ENCODE measurements around the gene SIGLEC12.
"Not testable (repeated sequence)": the region's sequence is repeated elsewhere in the genome, so short reads cannot be mapped to it uniquely, and the experiment has no call there.

Gene SIGLEC12

DNA sequence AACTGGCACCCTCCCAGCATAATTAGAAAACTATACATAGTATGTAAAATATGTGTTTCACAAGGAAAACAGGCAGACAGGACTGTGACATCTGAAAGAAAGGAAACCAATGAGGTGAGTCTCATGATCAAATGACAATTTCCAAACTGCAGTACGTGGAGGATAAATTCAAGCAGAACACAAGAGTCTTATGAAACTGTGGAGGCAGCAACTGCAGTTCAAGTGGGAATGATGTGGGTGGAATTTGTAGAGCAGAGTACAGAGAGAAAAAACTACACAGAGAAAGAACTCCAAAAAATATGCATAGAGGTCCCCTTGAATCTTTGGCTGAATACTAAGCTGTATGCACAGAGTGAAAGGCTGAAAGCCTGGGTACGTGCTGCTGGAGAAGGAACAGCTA lies 20.2 kb upstream of the SIGLEC12 start:
- DNase-seq (ENCODE audit: low spot score) = no peak

GRCh38 chr19:51521357-51521756 lies 19.8 kb upstream of the SIGLEC12 start:
- no peak for DNase-seq (ENCODE audit: low spot score)

- DNase-seq (ENCODE audit: low spot score) = no peak
Observed at GRCh38 chr19:51520728-51521127, 19.1 kb upstream of the SIGLEC12 start.

DNA sequence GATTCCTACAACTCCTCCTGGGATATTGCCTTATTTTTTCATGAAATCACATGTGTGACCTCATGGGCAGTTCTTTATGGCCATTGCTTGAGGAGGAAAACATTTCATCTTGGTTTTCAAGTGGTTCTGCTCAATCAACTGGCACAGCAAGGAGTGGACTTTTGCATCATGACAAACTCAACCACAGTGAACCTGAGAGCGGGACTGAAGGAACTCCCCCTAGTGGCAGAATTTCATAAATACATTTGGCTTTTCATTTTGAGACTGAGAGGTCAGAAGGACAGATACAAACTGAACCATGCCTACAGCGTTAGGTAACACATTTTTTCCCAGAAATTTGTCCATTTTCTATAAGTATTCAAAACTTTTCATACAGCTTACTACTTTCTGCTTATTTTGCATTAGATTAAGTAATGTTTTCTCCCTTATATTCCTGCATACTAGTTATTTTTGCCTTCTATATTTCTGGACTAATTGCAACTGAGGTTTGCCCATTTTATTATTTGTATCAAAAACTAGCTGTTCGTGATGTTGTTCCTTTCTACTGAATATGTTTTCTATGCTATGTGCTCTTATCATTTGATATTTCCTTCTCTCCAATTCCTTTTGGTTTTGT lies 13.4 kb upstream of the SIGLEC12 start:
- DNase-seq (ENCODE audit: low spot score) = peak; percentile 55

GRCh38 chr19:51513968-51514367 lies 12.4 kb upstream of the SIGLEC12 start:
- DNase-seq (ENCODE audit: low spot score) = no peak

GRCh38 chr19:51511353-51511752 lies 9.8 kb upstream of the SIGLEC12 start:
- no peak for DNase-seq (ENCODE audit: low spot score)

DNA sequence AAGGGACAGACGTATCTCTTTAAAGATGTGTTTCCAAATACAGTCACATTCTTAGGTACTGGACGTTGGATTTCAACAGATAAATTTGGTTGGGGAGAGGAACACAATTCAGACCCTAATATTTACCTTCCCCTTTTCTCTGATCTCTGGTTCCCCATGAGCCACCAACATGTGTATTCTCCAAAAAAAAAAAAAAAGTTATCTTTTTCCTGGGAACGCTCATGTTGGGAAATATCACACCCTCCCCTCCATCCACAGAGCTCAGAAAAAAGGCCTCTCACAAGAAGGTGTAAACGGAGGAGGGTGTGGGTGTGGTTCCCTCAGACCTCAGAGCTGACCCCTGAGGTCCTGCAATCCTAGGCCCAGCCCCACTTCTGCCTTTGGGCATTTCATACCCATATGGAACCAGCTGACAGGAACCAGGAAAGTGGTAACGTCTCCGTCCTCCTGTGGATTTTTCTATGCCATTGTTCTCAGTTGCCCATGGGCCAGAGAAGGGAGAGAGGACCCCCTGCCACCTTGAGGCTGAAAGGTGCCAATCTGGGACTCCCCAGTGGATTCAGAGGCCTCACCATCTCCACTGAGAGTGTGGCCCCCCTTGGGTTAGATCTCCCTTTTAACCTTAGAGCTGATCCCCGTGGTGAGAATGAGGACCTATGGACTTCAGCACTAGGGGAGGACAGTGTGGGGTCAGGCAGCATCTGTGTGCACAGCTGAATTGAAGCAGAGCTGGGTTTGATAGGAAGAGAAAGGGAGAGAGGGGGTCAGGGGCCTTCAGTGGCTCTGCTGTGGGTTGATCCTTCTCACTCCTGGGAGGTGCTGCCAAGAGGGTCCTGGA lies 8.4 kb upstream of the SIGLEC12 start:
- DNase-seq (ENCODE audit: low spot score) = no peak

DNA sequence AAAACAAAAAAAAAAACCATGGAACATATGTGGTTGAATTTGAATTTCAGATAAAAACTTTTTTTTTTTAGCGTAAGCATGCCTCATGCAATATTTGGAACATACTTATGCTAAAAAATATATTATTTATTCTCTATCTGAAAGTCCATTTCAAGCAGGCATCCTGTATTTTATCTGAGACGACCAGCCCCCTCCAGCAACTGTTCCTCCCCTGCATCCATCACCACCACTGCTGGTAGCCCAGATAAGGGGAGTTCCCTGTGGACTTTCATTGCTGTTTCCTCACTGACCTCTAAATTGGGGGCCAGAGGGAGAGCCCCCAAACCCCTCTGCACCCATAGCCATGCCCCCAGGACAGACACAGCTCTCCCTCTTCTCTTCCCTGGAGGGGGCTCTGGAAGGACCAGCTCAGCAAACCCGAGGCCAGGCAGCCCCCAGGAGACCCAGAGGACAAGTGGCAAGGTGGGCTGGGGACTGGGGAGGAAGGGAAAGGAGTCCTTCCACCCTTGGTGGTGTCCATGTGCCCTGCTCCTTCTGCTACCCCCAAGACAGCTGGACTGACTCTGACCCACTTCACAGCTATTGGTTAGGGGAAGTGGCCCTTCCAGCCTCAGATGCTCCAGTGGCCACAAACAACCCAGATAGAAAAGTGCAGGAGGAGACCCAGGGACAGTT lies 6.6 kb upstream of the SIGLEC12 start:
- no peak for DNase-seq (ENCODE audit: low spot score)

- no peak for DNase-seq (ENCODE audit: low spot score)
Observed at GRCh38 chr19:51507640-51508058, 6.0 kb upstream of the SIGLEC12 start.

DNA sequence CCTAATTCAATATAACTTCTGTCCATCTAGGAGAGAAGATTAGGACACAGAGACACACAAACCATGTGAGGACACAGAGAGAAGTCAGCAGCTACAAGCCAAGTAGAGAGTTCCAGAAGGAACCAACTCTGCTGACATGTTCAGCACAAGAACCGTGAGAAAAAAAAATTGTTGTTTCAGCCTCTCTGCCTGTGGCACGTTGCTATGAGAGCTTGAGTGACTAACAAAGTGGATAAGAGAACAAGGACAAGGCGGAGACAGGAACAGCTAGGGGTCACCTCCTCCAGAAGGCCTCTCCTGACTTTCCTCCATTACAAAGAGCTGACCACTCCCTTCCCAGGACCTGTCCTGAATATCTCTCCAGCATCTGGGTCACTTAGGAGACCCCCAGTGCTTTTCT lies 5.6 kb upstream of the SIGLEC12 start:
- no peak for DNase-seq (ENCODE audit: low spot score)

GRCh38 chr19:51505904-51506303 lies 4.3 kb upstream of the SIGLEC12 start:
- DNase-seq (ENCODE audit: low spot score) = no peak

DNA sequence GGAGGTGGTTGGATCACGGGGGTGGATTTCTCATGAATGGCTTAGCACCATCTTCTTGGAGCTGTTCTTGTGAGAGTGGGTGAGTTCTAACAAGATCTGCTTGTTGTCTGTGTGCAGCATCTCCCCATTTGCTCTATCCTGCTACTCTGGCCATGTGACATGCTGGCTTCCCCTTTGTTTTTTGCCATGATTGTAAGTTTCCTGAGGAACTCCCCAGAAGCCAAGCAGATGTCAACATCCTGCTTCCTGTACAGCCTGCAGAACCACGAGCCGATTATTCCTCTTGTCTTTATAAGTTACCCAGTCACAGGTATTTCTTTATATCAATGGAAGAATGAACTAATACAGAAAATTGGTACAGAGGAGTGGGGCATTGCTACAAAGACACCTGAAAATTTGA lies 2.3 kb upstream of the SIGLEC12 start:
- no peak for DNase-seq (ENCODE audit: low spot score)

DNA sequence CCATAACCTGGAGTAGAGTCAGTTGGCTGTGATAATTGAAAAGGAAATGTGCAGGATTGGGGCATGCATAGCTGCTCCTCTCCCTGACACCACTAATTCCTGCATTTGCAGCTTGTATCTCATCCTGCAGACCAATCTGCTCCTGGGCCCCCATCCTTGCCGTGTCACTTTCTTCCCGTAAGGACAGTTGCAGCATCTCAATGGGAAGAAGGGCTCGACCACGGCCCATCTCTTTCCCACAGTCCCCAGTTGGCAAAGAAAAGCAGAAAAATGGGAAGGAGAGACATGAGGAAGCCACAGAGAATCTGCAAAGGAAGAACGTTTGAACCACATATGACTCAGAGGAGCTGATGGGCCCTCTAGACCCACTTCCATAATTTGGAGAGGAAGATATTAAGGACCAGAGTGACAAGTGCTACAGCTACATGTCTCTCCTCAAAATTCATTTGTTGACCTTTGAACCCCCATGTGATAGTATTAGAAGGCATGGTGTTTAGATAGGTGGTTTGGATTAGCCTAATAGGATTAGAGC lies 1.8 kb upstream of the SIGLEC12 start:
- no peak for DNase-seq (ENCODE audit: low spot score)

GRCh38 chr19:51500931-51501330 lies 669 bp downstream of the SIGLEC12 start:
- DNase-seq (ENCODE audit: low spot score) = not testable (repeated sequence)

- no peak for DNase-seq (ENCODE audit: low spot score)
Observed at GRCh38 chr19:51497666-51498065, 3.9 kb downstream of the SIGLEC12 start.

DNA sequence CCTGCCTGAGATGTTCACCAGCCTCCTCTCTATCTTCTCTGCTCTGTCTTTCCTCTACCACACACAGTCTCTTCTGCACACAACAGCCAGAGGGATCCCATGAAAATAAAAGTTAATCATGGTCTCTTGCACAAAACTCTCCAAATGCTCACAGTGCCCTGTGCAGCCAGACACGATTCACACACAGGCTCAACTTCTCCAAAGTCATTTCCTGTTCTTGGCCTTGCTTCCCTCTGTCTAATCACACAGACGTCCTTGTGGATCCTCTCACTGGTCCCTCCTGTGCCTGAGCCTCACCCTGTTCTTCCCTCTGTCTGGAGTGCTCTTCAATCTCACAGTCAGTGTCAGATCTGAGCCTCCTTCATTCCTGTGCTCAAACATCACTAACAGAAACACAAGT lies 7.8 kb downstream of the SIGLEC12 start:
- DNase-seq (ENCODE audit: low spot score) = no peak

GRCh38 chr19:51491586-51491985 lies 10.0 kb downstream of the SIGLEC12 start:
- no peak for DNase-seq (ENCODE audit: low spot score)

- DNase-seq (ENCODE audit: low spot score) = no peak
Observed at GRCh38 chr19:51490676-51491075, 10.9 kb downstream of the SIGLEC12 start.

GRCh38 chr19:51489113-51489512 lies 12.5 kb downstream of the SIGLEC12 start:
- no peak for DNase-seq (ENCODE audit: low spot score)

DNA sequence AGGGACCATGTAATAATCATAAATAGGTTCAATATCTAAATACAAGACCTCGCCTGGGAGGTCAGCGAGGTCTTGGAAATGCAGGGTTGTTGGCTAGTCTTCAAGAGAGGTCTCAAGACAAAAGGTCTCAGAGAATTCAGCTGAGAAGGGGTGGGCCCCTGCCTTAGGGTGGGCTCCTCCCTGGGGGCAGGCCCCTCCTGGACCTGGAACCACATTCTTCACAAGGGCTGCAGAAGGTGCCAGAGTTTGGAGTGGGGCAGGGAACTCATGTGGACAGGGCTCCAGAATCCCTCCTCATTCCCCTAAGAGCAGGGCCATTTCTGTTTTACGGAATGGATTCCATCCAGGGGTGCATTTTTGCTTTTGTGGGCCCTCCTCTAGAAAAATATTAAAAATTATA lies 13.1 kb downstream of the SIGLEC12 start:
- no peak for DNase-seq (ENCODE audit: low spot score)

- DNase-seq (ENCODE audit: low spot score) = no peak
Observed at GRCh38 chr19:51485960-51486660, 15.5 kb downstream of the SIGLEC12 start.

GRCh38 chr19:51480590-51480989 lies 21.0 kb downstream of the SIGLEC12 start:
- no peak for DNase-seq (ENCODE audit: low spot score)

Measured in HuH-7.5 (cell line).